ENCODE results near the gene GANAB. TPM values are rescaled to one million over a fixed set of nuclear protein-coding genes. Genes with fewer than 3 reads are reported as not detected.

The GANAB gene
- total RNA-seq, 1 donor from 2014 or later: 271 TPM

DNA sequence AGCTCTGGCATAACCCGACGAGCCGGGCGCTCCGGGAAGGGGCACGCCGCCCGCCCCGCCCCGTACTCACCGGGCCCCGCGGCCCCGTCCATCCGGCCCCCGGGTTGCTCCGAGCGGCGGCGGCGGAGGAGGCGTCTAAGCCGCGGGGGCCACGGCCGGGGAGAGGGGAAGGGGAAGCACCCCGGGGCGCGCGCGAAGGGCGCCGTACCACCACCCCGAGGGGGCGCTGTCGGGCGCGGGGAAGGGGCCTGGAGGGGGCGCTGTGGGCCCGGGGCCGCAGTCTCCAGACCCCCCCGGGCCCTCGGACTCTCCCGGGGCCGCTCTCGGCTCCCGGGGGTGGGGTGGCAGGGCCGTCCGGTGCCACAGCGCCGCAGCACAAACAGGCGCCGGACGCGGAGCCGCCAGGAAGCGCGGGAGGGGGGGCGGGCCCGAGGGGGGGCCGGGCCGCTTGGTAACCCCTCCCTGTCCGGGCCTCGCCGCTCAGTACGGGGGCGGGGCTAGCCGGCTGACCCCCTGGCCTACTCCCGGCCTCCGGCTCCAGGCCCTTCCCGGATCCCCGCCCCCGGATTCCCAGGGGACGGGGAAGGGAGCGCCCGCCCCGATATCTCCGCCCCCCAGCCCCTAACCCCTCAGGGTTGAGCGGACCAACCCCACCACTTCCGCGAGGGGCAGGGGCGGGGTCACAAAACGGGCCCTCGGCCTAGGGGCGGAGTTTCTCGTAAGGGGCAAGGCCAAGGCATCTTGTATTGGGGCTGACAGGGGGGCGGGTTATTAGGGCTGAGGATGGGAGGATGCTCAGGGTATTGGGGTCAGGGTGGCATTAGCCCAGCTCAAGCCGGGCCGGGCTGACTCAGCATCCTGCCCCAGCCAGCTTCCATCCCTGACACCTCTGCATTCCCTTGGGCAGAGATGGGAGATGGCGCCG, 33.8 kb downstream of the GANAB start, which contains the start of the genes EML3 and ROM1:
Gene EML3, minus strand, starts transcription at position 410 of the 925 bp plus-strand sequence. Its CDS starts 318 bp downstream, at position 92.
Gene ROM1, plus strand, starts transcription at position 892 of the 925 bp plus-strand sequence. Its CDS starts 25 bp downstream, at position 917.
- Histone ChIP-seq H3K27me3 (ENCODE audit: control insufficient read depth, insufficient read depth, low read length) (no peaks in the 10 kb centered on the region), H3K4me3 (ENCODE audit: low read depth, low read length) (peak within 1 kb of the TSS; percentile 54), H3K36me3 (ENCODE audit: control insufficient read depth, insufficient read depth, low read length) (no peaks in the 10 kb centered on the region)
- peak; percentile 63 for TF ChIP-seq CTCF (IDR thresholded peaks at IDR 0.05; ENCODE audit: insufficient read depth, low read length, poor library complexity, severe bottlenecking)
- no peak for DNase-seq (ENCODE audit: low read depth)

GRCh38 chr11:62611705-62612365, 34.6 kb downstream of the GANAB start:
- Histone ChIP-seq H3K36me3 (ENCODE audit: control insufficient read depth, insufficient read depth, low read length) (no peaks in the 10 kb centered on the region), H3K4me3 (ENCODE audit: low read depth, low read length) (peak overlapping the region; percentile 54)
- DNase-seq (ENCODE audit: low read depth): no peak

GRCh38 chr11:62610814-62611704, 35.4 kb downstream of the GANAB start:
- no peak for TF ChIP-seq CTCF (IDR thresholded peaks at IDR 0.05; ENCODE audit: insufficient read depth, low read length, poor library complexity, severe bottlenecking)
- DNase-seq (ENCODE audit: low read depth): no peak
- no peaks in the 10 kb centered on the region for H3K36me3 ChIP-seq (ENCODE audit: control insufficient read depth, insufficient read depth, low read length)
- peak overlapping the region; percentile 54 for H3K4me3 ChIP-seq (ENCODE audit: low read depth, low read length)
- no peaks in the 10 kb centered on the region for H3K27me3 ChIP-seq (ENCODE audit: control insufficient read depth, insufficient read depth, low read length)

More at GRCh38 chr11:62611705-62612365, 34.6 kb downstream of the GANAB start:
- no peaks in the 10 kb centered on the region for H3K27me3 ChIP-seq (ENCODE audit: control insufficient read depth, insufficient read depth, low read length)
- no peak for TF ChIP-seq CTCF (IDR thresholded peaks at IDR 0.05; ENCODE audit: insufficient read depth, low read length, poor library complexity, severe bottlenecking)

- Histone ChIP-seq H3K4me3 (ENCODE audit: low read depth, low read length) (no peak overlapping the region), H3K36me3 (ENCODE audit: control insufficient read depth, insufficient read depth, low read length) (no peaks in the 10 kb centered on the region), H3K27me3 (ENCODE audit: control insufficient read depth, insufficient read depth, low read length) (no peaks in the 10 kb centered on the region)
- DNase-seq (ENCODE audit: low read depth): no peak
- TF ChIP-seq CTCF (IDR thresholded peaks at IDR 0.05; ENCODE audit: insufficient read depth, low read length, poor library complexity, severe bottlenecking): no peak
Observed at GRCh38 chr11:62610403-62610802, 36.0 kb downstream of the GANAB start.

- no peak for TF ChIP-seq CTCF (IDR thresholded peaks at IDR 0.05; ENCODE audit: insufficient read depth, low read length, poor library complexity, severe bottlenecking)
- no peaks in the 10 kb centered on the region for H3K27me3 ChIP-seq (ENCODE audit: control insufficient read depth, insufficient read depth, low read length)
- no peak overlapping the region for H3K4me3 ChIP-seq (ENCODE audit: low read depth, low read length)
- no peaks in the 10 kb centered on the region for H3K36me3 ChIP-seq (ENCODE audit: control insufficient read depth, insufficient read depth, low read length)
- DNase-seq (ENCODE audit: low read depth): no peak
Observed at GRCh38 chr11:62608776-62609175, 37.6 kb downstream of the GANAB start.

Data from kidney epithelial cell (primary cell).